Liver (tissue), 9 donors: ENCODE results near the gene TADA2A. TPM values are rescaled to one million over a fixed set of nuclear protein-coding genes. Genes with fewer than 3 reads are reported as not detected.

ENCODE experiments used
- DNase-seq: peaks from one replicate; pipeline ENCODE4 v3.0.0-alpha.2; 2017; ENCODE audit warnings: low spot score
- H3K27ac ChIP-seq, 2 donors: one replicate each; pipeline ENCODE4 v1.7.0; 2013; ENCODE audit warnings: inconsistent platforms in 2 of 2, low read length in 2 of 2, control low read depth in 1 of 2, low read depth in 1 of 2, mild to moderate bottlenecking in 1 of 2
- H3K27me3 ChIP-seq, 4 donors: one replicate each; pipeline versions ENCODE4 v1.6.1 to v1.7.0; 2013; ENCODE audit warnings: low read length in 3 of 4, inconsistent platforms in 1 of 4, mild to moderate bottlenecking in 1 of 4, moderate library complexity in 1 of 4; ENCODE audit not compliant: control insufficient read depth in 4 of 4, insufficient read depth in 4 of 4
- H3K36me3 ChIP-seq, 4 donors: one replicate each; pipeline versions ENCODE4 v1.6.1 to v1.7.0; 2013; ENCODE audit warnings: low read length in 3 of 4, mild to moderate bottlenecking in 3 of 4, low read depth in 1 of 4, moderate library complexity in 1 of 4; ENCODE audit not compliant: control insufficient read depth in 4 of 4, insufficient read depth in 3 of 4
- H3K4me1 ChIP-seq, 4 donors: one replicate each; pipeline versions ENCODE4 v1.6.1 to v1.7.0; 2013; ENCODE audit warnings: low read length in 3 of 4, mild to moderate bottlenecking in 3 of 4, moderate library complexity in 1 of 4; ENCODE audit not compliant: control insufficient read depth in 4 of 4, insufficient read depth in 4 of 4
- H3K4me3 ChIP-seq, 3 donors: one replicate each; pipeline versions ENCODE4 v1.6.1 to v1.7.0; 2013; ENCODE audit warnings: low read length in 3 of 3, control low read depth in 1 of 3, low read depth in 1 of 3, mild to moderate bottlenecking in 1 of 3
- H3K9ac ChIP-seq, 2 donors: one replicate each; pipeline ENCODE4 v1.7.0; 2013; ENCODE audit warnings: low read length in 2 of 2, mild to moderate bottlenecking in 2 of 2, moderate library complexity in 2 of 2, control low read depth in 1 of 2, low read depth in 1 of 2
- H3K9me3 ChIP-seq, 4 donors: one replicate each; pipeline versions ENCODE4 v1.6.1 to v1.7.0; 2013; ENCODE audit warnings: low read length in 3 of 4; ENCODE audit not compliant: control insufficient read depth in 4 of 4
- CTCF ChIP-seq: fragments of 150-350 bp; IDR thresholded peaks from 2 replicates; pipeline ENCODE4 v1.5.1; 2017; ENCODE audit warnings: improper control_type of control experiment, low read depth, low read length; ENCODE audit not compliant: missing input control
- EGR1 ChIP-seq, 2 donors: IDR thresholded peaks; 2 replicates each; pipeline ENCODE4 v1.6.1; 2016 to 2018; ENCODE audit warnings: antibody characterized with exemption in 2 of 2, low read depth in 2 of 2
- FOXA1 ChIP-seq: IDR thresholded peaks from 2 replicates; pipeline ENCODE4 v1.6.1; 2016; ENCODE audit warnings: antibody characterized with exemption
- FOXA2 ChIP-seq: IDR thresholded peaks from 2 replicates; pipeline ENCODE4 v1.6.1; 2016; ENCODE audit warnings: antibody characterized with exemption
- GABPA ChIP-seq, 2 donors: IDR thresholded peaks in 1 of 2; conservative IDR thresholded peaks in 1 of 2; 2 replicates each; pipeline ENCODE4 v1.6.1; 2016; ENCODE audit warnings: antibody characterized with exemption in 2 of 2, mild to moderate bottlenecking in 1 of 2, moderate library complexity in 1 of 2
- HNF4A ChIP-seq, 2 donors: conservative IDR thresholded peaks; 2 replicates each; pipeline ENCODE4 v1.6.1; 2016; ENCODE audit warnings: antibody characterized with exemption in 2 of 2, mild to moderate bottlenecking in 2 of 2
- HNF4G ChIP-seq: IDR thresholded peaks from 2 replicates; pipeline ENCODE4 v1.6.1; 2016; ENCODE audit warnings: antibody characterized with exemption
- JUND ChIP-seq, 2 donors: IDR thresholded peaks; 2 replicates each; pipeline ENCODE4 v1.6.1; 2016; ENCODE audit warnings: antibody characterized with exemption in 2 of 2
- NR2F2 ChIP-seq: IDR thresholded peaks from 2 replicates; pipeline ENCODE4 v1.6.1; 2016; ENCODE audit warnings: antibody characterized with exemption
- RAD21 ChIP-seq, 2 donors: IDR thresholded peaks; 2 replicates each; pipeline ENCODE4 v1.6.1; 2016; ENCODE audit warnings: antibody characterized with exemption in 2 of 2, mild to moderate bottlenecking in 2 of 2
- REST ChIP-seq: IDR thresholded peaks from 2 replicates; pipeline ENCODE4 v1.6.1; 2016; ENCODE audit warnings: antibody characterized with exemption, mild to moderate bottlenecking
- RXRA ChIP-seq, 2 donors: IDR thresholded peaks; 2 replicates each; pipeline ENCODE4 v1.6.1; 2017 to 2018; ENCODE audit warnings: antibody characterized with exemption in 2 of 2, mild to moderate bottlenecking in 1 of 2
- SP1 ChIP-seq: IDR thresholded peaks from 2 replicates; pipeline ENCODE4 v1.6.1; 2018; ENCODE audit warnings: antibody characterized with exemption, mild to moderate bottlenecking
- TAF1 ChIP-seq: conservative IDR thresholded peaks from 2 replicates; pipeline ENCODE4 v1.6.1; 2016; ENCODE audit warnings: antibody characterized with exemption, mild to moderate bottlenecking
- YY1 ChIP-seq: IDR thresholded peaks from 2 replicates; pipeline ENCODE4 v1.6.1; 2016; ENCODE audit warnings: antibody characterized with exemption, mild to moderate bottlenecking
- WGBS: extraction: QIAGEN DNeasy Blood & Tissue Kit; methylation state at CpG from one replicate; pipeline ENCODE4 v1.1.7; 2013; 5-methylcytosine and 5-hydroxymethylcytosine counted together
- polyA plus RNA-seq, 2 donors: library from polyadenylated mRNA; stranded (reverse) in 1 of 2; unstranded in 1 of 2; fragments of 200-250 nt in 1 of 2; fragments of >200 nt in 1 of 2; fragmentation: Nextera tagmentation in 1 of 2; extraction: Ambion mirVana in 1 of 2; gene quantifications; one replicate each; pipeline versions ENCODE4 v1.2.1 to v1.2.3, GENCODE V29; 2013 to 2015
- total RNA-seq, 2 donors: library from RNA; depleted of rRNA; stranded (reverse); fragments of >200 nt; gene quantifications; one replicate each; pipeline ENCODE4 v1.2.3, GENCODE V29; 2014
- TF ChIP-seq, protein P1 (sequence below): IDR thresholded peaks from 2 replicates; pipeline ENCODE4 v1.6.1; 2016; ENCODE audit warnings: antibody characterized with exemption
- TF ChIP-seq, protein P2 (sequence below): IDR thresholded peaks from 2 replicates; pipeline ENCODE4 v1.6.1; 2016; ENCODE audit warnings: antibody characterized with exemption
- TF ChIP-seq, protein P3 (sequence below): IDR thresholded peaks from 2 replicates; pipeline ENCODE4 v1.6.1; 2016; ENCODE audit warnings: antibody characterized with exemption
- donor health status: healthy.
- donor health status: healthy.
- donor health status: healthy.
- donor health status: healthy.
- donor health status: healthy.

TADA2A gene
- total and polyA plus RNA-seq, 4 donors: 2.8 to 13.4 (median 8.2) TPM

- Histone ChIP-seq H3K9ac (peak overlapping the region; percentile 68 to 82), H3K27ac (peak overlapping the region; percentile 87 to 91), H3K9me3 (no peaks in the 10 kb centered on the region), H3K27me3 (no peaks in the 10 kb centered on the region), H3K4me3 (peak overlapping the region; percentile 60 to 78 (median 61)), H3K4me1 (peaks cover 2 to 32% (median 21%) of the 10 kb centered on the region in 4 donors), H3K36me3 (no peaks in the 10 kb centered on the region)
- WGBS: 12% methylated on average over 18 of the region's 18 CpGs
- TF ChIP-seq RXRA (IDR thresholded peaks at IDR 0.05) (peak in 1 of 2 donors; percentile 6), RAD21 (IDR thresholded peaks at IDR 0.05) (no peak), HNF4G (no peak), JUND (IDR thresholded peaks at IDR 0.05) (no peak), SP1 (no peak)
- TF ChIP-seq, protein P1, sequence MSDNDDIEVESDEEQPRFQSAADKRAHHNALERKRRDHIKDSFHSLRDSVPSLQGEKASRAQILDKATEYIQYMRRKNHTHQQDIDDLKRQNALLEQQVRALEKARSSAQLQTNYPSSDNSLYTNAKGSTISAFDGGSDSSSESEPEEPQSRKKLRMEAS: no peak
- TF ChIP-seq, protein P2, sequence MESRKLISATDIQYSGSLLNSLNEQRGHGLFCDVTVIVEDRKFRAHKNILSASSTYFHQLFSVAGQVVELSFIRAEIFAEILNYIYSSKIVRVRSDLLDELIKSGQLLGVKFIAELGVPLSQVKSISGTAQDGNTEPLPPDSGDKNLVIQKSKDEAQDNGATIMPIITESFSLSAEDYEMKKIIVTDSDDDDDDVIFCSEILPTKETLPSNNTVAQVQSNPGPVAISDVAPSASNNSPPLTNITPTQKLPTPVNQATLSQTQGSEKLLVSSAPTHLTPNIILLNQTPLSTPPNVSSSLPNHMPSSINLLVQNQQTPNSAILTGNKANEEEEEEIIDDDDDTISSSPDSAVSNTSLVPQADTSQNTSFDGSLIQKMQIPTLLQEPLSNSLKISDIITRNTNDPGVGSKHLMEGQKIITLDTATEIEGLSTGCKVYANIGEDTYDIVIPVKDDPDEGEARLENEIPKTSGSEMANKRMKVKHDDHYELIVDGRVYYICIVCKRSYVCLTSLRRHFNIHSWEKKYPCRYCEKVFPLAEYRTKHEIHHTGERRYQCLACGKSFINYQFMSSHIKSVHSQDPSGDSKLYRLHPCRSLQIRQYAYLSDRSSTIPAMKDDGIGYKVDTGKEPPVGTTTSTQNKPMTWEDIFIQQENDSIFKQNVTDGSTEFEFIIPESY: no peak
- no peak for DNase-seq
Measured at GRCh38 chr17:37359682-37360188, 47.0 kb upstream of the TADA2A start.

GRCh38 chr17:37360632-37361031 lies 46.1 kb upstream of the TADA2A start:
- no peak overlapping the region for H3K27ac ChIP-seq
- DNase-seq: no peak
- H3K9me3 ChIP-seq: no peaks in the 10 kb centered on the region
- WGBS: 81% methylated on average over 3 of the region's 3 CpGs
- no peaks in the 10 kb centered on the region for H3K27me3 ChIP-seq
- H3K36me3 ChIP-seq: no peaks in the 10 kb centered on the region
- no peak overlapping the region for H3K9ac ChIP-seq
- H3K4me1 ChIP-seq: peaks cover under 1 to 32% (median 21%) of the 10 kb centered on the region in 4 donors
- TF ChIP-seq FOXA1 (no peak), HNF4A (conservative IDR thresholded peaks at IDR 0.05) (no peak), HNF4G (no peak), FOXA2 (no peak), RXRA (IDR thresholded peaks at IDR 0.05) (no peak), JUND (IDR thresholded peaks at IDR 0.05) (no peak), TAF1 (no peak), CTCF (no peak), RAD21 (IDR thresholded peaks at IDR 0.05) (no peak), YY1 (no peak), NR2F2 (no peak), GABPA (IDR thresholded peaks at IDR 0.05 in 1 of 2, conservative IDR thresholded peaks at IDR 0.05 in 1 of 2) (no peak), REST (no peak), EGR1 (IDR thresholded peaks at IDR 0.05; ENCODE audit: low read depth in 2 of 2) (no peak), SP1 (no peak)
- TF ChIP-seq, protein P3, sequence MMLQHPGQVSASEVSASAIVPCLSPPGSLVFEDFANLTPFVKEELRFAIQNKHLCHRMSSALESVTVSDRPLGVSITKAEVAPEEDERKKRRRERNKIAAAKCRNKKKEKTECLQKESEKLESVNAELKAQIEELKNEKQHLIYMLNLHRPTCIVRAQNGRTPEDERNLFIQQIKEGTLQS: no peak
- TF ChIP-seq, protein P2: no peak
- TF ChIP-seq, protein P1: no peak
- H3K4me3 ChIP-seq: no peak overlapping the region
